HG02885 (cell line): ENCODE data around the gene MTG1.

ENCODE experiments used
- ATAC-seq: cut with Tn5 transposase; IDR thresholded peaks from one replicate; pipeline ENCODE4 v1.9.1; 2021; ENCODE audit warnings: mild to moderate bottlenecking; ENCODE audit not compliant: unreplicated experiment, poor library complexity

The MTG1 gene

GRCh38 chr10:133394064-133394663 lies at the start of gene MTG1:
Gene MTG1, plus strand, starts transcription at chr10:133394157. Its CDS starts 64 bp downstream, at chr10:133394221.
- peak; percentile 67 for ATAC-seq

GRCh38 chr10:133344236-133344635 lies 49.7 kb upstream of the MTG1 start:
- ATAC-seq = no peak

DNA sequence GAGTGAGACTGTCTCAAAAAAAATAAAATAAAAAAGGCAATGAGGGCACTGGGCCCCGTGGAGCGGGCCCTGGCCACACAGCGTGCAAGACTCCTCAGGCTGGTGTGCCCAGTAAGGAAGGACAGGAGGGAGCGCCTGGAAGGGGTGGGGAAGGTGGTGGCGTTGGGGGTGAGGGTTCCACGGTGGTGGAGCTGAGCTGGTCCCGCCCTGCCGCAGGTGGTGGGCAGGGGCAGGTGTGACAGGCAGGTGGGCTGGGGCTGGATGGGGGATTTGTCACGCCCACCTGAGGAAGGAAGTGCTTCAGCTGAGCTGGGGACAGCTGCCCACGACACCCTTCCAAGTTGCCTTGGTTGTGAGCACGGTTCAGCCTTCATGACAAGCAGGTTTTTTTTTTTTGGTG lies 47.5 kb upstream of the MTG1 start:
- ATAC-seq = no peak

DNA sequence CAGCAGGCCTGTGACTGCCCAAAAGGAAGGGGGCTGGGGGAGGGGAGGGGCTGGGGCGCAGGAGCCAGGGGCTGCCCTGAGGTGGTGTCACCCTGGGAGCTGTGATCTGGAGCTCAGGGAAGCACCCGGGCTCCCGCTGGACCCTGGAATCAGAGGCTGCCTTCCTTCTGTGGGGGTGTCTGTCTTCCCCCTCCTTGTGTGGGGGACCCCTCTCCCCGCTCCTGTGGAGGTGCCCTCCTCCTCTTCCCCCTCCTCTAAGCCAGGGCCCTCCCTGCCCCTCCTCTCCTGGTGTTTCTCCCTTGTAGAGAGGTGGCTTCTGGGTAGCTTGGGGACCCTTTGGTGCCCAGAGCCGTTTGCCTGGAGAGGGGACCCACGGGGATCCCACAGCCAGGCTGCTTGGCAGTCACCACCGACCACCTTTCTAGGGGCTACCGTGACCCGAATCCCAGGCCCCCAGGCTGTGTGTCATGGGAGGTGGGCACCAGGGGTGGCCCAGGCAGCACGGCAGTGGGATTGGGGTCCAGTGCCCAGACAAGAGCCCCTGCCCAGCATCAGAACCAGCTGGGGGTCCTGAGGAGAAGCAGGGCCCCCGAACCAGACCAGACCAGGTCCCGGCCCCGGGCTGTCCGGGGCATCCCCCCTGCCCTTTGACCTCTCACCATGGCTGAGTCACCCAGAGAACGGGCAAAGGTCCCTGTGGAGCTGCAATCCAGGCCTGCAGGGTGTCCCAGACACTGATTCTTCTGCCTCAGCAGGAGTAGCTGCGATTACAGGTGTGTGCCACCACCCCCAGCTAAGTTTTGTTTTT lies 46.0 kb upstream of the MTG1 start:
- ATAC-seq = no peak

DNA sequence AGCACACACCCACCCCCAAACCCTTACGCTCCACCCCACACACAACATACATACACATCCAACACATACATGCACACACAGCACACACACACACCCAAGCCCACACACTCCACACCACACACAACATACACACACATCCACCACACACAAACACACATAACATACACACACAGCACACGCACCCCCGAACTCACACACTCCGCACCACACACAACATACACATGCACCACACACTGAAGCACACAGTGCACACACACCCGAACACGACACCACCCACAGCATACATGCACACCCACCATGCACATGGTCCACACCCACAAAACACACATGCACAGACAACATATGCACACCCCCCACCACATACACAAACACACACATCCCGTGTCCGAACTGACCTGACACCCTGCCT lies 44.8 kb upstream of the MTG1 start:
- ATAC-seq = no peak

GRCh38 chr10:133349577-133350011 lies 44.4 kb upstream of the MTG1 start:
- ATAC-seq = no peak

DNA sequence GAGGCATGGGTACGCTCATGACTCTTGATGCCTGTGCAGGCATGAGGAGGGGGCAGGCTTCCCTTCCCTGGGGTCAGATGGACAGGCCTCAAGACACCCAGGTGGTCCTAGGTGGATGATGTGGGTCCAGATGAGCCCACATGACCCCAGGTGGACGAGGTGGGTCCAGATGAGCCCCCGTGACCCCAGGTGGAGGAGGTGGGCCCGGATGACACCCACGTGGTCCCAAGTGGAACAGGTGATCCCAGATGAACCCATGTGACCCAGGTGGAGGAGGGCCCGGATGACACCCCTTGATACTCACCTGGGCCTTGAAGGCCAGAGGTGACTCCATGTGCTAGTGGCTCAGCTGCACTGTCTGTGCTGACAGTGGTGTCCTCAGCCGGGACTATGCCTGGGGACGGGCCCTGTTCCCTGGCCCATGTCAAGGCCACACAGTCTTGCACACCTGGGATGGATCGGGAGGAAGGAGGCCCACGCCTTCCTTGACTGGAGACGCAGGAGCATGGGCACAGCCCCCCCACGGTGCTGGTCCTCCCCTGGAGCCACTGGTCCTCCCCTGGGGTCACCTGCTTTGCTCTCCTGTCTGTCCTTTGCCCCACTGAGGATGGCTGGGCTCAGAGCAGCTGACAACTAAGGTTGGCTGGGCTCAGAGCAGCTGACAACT lies 43.5 kb upstream of the MTG1 start:
- no peak for ATAC-seq

DNA sequence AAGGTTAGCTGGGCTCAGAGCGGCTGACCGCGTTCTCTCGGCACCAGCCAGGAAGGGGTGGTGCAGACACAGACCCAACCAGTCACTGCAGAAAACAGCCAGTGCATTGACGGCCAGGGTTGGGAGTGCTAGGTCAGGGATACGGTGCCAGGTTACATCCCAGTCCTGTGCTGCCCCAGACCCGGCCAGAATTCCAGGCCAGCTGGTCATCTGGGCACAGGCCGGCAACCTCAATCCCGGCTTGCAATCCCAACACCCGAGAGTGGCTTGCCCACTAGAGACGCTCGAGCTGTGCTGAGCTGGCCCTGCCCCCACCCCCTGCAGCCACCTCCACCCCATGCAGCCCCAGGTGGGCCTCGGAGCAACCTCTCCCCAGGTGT lies 43.0 kb upstream of the MTG1 start:
- ATAC-seq = no peak

DNA sequence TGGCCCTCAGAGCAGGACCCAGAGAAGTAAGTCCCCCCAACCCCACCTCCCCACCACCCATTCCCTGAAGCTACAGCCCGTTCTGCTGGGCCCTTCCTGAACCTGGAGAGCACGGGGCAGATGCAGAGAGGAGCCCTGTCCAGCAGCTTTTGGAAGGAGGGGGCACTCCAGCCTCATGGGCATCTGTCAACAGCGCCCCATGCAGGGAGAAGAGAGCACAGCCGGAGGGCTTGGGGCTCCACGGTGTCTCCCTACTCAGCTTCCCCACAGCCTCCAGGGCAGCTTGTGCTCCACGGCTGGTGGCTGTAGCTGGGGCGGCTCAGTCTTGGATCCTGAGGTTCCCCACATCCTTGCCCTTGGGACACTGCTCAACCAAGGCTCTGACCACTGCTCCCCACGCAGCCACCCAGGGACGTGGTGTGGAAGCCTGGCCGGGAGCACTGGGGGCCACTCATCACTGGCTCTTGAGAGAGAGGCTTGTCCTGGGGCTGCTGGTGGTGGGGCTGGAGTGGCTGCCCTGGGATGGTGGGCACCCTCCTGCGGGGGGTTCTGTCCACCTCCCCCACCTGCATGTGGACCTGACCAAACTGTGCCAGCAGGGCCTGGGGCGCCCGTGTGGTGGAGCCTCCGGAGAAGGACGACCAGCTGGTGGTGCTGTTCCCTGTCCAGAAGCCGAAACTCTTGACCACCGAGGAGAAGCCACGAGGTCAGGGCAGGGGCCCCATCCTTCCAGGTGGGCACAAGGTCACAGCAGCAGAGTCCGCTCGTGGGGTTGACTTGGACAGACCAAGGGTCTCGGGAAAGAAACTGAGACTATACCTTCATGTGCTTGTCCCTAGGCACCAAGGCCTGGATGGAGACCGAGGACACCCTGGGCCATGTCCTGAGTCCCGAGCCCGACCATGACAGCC lies 42.3 kb upstream of the MTG1 start:
- no peak for ATAC-seq

- no peak for ATAC-seq
These were observed 40.6 kb upstream of the MTG1 start for GRCh38 chr10:133353202-133353959.

DNA sequence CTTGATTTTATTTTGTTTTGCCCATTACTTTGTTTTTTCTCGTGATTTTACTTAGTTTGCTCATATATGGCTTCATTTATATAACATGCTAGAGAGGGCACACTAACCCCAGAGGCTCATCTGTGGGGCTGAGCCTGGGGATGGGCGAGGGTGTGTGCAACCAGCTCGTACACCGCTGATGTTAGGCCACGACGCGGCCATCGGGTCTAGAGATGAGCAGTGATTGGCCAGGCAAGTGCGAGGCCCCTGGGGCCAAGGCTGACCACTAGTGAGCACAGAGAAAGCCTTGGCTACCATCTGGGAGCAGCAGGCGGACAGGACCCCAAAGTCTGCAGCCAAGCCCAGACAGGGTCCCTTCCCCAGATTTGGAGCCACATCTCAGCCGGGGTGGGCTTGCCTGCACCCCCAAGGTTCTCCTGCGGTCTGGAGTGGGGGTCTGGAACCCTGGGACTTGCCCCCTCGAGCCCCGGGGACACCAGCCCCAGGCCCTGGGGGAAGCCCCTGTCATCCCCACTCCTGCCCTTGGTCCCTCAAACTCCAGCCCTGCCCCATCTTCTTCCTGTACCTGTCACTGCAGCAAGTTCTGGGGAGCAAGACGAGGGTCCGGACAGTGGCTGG lies 39.9 kb upstream of the MTG1 start:
- no peak for ATAC-seq

- ATAC-seq = no peak
These were observed 39.2 kb upstream of the MTG1 start for GRCh38 chr10:133354672-133355240.

GRCh38 chr10:133355266-133355665 lies 38.7 kb upstream of the MTG1 start:
- ATAC-seq = no peak

- no peak for ATAC-seq
These were observed 38.0 kb upstream of the MTG1 start for GRCh38 chr10:133355991-133356390.

- peak; percentile 4 for ATAC-seq
These were observed 37.2 kb upstream of the MTG1 start for GRCh38 chr10:133356549-133357284.

DNA sequence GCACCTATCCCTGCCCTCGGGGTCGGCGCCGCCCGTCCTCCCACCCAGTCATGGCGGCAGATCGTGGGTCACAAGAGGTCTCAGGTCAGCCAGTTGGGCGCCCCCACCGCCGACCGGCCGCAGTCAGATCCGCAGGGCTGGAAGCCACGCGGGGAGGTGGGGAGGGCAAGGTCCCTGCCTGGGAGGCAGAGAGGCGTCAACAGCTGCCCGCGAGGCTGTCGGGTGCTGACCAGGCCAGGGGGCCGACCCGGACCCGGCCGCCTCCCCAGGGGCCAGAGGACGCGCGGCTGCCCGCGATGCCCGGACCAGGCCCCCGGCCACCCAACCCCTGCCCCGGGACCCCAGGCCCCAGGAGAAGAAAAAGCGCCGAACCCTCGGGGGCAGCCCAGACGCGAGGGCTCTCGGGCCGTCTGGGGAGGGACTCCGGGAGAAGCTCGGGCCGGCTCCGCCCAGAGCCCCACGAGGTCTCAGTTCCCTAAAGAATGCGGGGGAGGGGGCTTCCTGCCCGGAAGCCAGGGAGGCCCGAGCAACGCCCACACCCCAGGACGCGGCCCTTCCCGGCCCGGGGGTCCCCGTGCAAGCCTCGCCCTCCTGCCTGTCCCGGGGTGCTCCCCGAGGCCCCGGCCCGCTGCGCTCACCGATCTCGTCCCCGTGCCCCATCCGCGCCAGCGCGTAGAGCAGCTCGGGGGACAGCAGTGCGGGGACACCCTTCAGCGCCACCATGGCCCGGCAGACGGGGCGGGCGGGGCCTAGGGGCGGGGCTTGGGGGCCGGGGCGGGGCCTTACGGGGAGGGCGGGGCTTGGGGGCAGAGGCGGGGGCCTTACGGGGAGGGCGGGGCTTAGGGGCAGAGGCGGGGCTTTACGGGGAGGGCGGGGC lies 36.4 kb upstream of the MTG1 start, which contains the start of gene FUOM:
TSS of gene FUOM (minus strand) at position 735 of the 877 bp plus-strand sequence. CDS start at position 723, 12 bp downstream.
- peak; percentile 74 for ATAC-seq
